GM19023 (cell line): ENCODE measurements around the gene HOXB1.
"Not testable (repeated sequence)": the region's sequence is repeated elsewhere in the genome, so short reads cannot be mapped to it uniquely, and the experiment has no call there.

ENCODE experiments used
- ATAC-seq: cut with Tn5 transposase; IDR thresholded peaks from one replicate; pipeline ENCODE4 v1.9.1; 2021; ENCODE audit warnings: mild to moderate bottlenecking, moderate library complexity; ENCODE audit not compliant: unreplicated experiment

The HOXB1 gene

DNA sequence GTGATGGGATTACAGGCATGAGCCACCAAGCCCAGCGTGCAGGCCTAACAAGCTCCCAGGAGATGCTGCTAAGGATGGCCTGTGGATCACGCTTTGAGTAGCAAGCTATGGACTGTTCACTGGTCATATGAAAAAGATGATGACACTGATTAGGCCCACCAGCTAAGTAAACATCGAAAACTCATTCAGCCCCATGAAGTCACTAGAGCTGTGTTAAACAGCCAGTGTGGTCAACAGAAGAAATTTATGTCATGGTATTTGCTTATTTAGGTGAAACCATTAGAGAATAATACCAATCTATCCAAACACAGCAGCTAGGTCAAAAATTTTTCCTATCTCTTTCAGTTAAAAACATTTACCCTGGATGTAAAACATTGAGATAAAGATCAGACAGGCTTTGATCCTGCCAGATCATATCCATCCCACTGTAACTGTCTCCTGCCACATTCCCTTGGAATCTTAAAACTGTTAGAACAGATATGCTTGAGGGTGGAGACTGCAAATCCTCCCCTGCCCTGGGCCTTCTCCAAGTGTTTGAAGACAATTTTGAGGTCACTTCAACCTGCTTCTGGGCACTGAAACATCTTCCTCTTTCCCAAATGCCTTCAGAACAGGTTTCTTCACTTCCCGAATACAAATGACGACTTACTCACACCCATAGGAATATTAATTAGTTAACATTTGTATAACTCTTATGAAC is 30.9 kb downstream of the HOXB1 start:
- no peak for ATAC-seq

DNA sequence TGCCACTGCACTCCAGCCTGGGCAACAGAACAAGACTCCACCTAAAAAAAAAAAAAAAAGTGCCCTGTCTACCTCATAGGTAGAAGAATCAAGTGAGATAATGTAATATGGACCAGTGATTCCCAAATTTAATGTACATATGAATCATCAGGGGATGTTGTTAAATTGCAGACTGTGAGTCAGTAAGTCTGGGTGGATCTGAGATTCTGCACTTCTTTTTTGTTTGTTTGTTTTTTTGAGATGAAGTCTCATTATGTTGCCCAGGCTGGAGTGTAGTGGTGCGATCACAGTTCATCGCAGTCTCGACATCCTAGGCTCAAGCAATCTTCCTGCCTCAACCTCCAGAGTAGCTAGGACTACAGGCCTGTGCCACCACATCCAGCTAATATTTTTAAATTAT is 31.6 kb downstream of the HOXB1 start:
- no peak for ATAC-seq

DNA sequence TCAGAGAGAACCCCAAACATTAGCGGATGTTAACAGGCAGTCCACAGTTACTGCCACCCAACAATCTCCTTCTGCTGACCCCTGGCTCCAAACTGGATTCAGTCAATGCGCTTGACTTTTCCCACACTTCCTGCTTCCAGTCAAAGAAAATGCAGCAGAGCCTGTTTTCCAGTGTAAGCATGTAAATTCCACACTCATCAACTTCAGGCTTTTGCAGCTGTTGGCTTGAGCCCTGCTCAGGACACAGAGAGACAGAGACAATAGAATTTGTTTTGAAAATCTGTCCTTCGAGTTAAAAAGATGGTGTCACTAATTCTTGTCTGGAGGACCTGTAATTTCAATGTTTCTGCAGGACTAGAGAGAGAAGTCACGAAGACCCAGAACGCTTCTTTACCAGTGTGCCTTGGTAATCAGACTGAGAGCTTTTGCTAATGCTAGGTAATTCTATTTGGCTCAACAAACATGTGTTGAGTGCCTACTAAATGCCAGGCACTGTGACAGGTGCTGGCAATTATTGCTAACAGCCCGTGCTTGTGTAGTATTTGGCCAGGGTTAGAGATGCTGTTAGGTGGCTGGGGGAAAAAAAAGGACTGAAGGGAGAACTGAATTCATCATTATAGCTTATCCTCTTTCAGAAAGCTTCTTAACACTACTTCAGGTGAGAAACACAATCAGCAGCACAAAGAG is 32.5 kb downstream of the HOXB1 start:
- no peak for ATAC-seq

DNA sequence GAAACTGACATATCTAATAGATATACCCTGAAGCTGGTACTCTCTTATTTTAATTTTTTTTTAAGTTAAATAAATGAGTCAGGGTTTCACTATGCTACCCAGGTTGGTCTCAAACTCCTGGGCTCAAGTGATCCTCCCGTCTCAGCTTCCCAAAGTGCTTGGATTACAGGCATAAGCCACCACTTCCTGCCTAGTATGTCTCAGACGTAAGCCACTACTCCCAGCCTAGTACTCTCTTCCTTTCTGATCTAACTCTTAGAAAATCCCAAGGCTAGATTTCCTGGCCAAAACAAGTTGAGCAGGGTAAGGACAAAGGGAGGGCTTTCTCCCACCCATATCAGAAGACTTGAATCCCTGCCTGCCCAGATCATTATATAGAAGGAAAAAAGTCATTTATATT is 33.7 kb downstream of the HOXB1 start:
- ATAC-seq, result no peak

DNA sequence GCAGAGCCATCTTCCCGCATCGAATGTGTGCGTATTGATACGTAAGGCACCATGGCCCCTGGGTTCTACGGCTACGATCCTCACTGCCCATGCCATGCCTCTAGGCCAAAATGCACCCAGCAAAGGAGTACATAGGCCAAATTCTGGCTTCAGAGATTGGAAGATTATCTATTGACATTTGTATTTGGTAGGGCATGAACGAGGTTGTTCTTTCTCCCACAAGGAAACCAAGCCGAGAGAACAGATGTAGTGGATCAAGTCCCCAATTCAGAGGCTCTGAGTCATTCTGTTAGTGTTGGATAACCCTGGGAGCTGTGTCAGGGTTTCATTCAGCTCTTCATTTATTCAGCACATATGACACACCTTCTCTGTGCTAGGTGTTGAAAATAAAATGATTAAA is 36.5 kb downstream of the HOXB1 start:
- no peak for ATAC-seq

DNA sequence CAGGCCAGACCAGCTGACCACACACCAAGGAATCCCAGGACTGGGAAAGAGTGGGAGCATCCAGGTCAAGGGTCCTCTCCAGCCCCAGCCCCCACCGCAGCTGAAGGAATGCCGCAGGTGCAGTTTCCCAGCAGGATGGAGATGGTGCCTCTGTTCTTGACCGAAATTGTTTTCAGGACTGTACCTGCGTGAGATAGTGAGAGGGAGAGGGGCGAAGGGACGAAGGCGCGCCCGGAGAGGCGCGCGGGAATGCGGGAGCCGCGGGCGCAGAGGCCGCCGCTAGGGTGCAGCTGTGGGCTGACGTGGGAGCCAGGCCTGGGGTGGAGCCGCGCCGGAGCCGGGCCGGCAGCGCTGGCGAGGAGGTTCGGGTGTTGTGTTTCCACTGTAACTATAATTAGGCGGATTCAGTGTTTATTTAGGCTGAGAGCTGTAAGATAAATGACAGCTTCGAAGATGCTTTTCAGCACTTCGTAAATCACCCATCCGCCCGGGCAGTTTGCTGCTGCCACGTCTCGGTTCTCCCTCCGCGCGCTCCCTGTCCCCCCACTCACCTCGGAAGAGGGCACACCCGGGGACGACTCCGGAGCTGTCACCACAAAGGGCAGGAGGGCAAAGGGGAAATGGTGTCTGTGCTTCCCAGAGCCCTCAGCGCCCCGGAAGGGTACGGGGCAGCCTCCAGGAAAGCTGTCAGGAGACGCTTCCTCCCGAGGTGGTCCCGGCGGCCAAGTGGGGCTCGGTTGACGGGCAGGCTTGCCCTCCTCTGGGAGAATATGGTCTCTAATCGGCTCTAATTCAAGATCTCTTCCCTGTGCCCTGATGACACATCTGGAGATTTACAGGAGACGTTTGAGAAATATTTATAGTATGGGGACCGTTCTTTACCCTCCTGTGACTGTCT is 38.2 kb downstream of the HOXB1 start:
- ATAC-seq, result no peak

DNA sequence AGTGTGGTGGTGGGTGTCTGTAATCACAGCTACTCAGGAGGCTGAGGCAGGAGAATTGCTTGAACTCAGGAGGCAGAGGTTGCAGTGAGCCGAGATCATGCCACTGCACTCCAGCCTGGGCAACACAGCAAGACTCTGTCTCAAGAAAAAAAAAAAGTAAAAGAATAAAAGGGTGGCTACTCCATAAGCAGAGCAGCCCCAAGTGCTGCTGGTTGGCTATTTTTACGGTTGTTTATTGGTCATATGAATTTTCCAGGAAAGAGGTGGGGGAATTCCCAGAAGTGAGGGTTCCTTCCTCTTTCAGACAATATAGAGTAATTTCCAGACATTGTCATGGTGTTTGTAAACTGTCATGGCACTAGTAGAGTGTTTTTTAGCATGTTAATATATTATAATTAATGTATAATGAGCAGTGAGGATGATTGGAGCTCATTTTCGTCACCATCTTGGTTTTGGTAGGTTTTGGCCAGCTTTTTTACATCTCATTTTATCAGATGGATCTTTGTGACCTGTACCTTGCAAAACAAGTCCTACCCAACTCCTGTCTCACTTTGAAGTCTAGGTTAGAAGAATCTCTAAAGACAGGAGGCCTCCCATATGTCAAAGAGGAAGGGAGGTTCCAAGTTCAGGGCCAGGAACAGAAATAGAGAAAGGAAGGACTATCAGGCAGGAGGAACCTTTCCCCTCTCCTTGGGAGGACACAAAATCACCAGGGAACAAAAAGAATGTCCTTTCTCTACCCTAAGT is 39.1 kb downstream of the HOXB1 start:
- no peak for ATAC-seq

DNA sequence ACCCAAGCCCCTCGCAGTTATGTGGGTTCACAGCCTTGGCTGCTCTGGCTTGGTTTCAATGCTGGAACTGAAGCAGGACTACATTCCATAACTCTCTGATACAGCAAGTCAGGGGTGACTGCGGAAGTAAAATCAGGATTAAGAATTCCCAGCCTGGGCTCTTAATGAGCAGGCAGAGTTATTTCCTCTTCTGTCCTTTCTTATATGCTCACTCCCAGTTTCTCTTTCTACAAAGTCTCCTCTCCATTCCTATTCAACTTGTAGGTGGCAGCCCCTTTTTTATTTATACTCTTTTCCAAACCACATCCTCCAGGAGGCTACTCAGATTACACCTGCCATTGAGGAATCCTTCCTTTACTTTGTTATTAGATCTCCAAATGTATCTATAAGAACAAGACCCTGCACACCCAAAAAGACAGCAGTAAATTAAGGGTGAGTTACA is 40.3 kb downstream of the HOXB1 start:
- no peak for ATAC-seq

DNA sequence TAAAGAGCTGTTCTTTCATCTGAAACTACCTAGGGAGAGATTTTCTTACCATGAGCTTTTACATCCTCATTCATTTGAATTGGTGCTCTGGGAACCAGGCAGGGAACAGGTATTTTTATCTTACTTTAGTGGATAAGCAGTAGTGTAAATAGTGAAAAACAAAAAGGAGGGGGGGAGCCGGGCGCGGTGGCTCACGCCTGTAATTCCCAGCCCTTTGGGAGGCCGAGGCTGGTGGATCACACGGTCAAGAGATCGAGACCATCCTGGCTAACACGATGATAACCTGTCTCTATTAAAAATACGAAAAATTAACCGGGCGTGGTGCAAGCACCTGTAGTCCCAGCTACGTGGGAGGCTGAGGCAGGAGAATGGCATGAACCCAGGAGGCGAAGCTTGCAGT is 41.0 kb downstream of the HOXB1 start:
- ATAC-seq, result no peak

DNA sequence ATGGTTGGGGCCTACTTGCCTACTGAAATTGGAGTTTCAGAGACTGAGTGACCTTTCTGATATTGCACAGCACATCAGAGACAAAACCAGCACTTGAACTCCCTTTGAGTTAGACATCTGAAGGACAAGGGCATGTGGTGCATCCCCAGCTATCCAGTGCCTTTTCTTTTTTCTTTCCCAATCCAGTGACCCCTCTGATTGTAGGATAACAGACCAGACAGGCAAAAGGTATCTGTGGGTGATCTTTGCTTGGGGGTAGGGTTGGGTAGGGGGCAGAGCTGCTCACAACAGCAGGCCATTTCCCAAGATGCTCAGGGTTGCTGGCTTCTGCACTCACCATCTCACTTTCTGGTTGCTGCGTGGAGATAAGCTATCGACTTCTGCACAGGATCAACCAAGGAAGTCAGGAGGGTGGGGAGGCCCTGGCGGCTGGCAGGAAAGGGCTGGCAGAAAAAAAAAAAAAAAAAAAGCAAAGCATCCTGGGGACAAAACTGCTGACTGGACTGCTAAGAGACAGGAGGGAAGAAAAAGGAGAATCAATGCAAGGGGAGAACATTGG is 42.2 kb downstream of the HOXB1 start:
- ATAC-seq, result no peak

DNA sequence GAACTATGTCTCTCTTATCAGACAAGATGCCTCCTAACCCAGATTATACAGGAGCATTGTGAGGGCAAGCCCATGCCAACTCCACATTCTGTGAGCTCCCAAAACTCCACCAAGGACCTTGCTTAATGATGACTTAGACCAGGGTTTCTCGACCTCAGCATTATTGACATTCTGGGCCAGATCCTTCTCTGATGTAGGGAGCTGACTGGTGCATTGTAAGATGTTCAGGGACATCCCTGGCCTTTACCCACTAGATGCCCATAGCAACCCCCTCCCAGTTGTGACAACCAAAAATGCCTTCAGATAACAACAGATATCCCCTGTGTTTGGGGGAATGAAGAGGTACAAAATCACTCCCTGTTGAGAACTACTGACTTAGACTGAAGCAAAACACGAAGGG is 43.6 kb downstream of the HOXB1 start:
- no peak for ATAC-seq

DNA sequence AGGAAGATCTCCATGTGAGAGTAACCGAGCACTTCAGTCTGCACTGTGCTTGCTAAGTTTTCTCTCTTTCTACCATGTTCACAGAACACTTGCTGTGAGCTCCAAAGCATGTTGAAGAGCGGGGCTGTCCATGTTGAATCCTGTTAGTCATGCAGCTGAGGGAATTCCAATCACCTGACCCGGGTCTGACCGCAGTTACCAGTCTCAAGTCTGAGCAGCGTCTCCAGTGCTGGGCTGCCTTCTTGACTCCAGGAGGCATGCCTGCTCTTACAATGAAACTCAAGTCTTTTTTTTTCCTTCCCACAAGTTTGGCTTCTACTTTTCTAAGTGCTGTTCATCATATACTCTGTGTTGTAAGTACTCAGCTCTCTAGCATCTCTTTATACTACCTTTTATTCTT is 44.3 kb downstream of the HOXB1 start:
- ATAC-seq, result no peak

DNA sequence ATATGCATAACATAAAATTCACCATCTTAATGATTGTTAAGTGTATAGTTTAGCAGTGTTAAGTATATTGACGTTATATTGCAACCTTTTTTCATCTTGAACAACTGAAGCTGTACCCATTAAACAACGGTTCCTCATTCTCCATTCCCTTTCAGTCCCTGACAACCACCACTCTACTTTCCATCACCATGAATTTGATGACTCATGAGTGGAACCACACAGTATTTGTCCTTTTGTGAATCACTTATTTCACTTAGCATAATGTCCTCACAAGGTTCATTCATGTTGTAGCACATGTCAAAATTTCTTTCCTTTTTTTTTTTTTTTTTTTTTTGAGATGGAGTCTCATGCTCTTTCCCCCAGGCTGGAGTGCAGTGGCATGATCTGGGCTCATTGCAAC is 46.0 kb downstream of the HOXB1 start:
- no peak for ATAC-seq

DNA sequence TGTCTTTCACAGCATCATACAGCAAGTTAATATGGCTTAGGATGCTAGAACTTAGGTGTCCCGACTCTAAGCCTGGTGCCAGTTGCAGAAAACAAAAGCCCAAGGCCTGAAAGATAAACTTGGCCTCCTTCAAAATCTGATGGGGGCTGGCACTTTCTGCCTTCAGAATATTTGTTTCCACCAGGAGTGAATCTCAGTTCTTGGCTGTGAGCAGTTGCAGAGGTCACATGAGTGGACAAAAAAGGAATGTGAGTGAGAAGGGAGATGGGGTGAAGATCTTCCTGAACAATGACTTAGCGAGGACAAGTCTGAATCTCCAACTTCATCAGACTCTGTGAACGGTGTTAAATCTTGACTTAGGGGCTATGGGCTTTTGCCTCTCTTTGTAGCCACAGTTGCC is 46.6 kb downstream of the HOXB1 start:
- no peak for ATAC-seq

DNA sequence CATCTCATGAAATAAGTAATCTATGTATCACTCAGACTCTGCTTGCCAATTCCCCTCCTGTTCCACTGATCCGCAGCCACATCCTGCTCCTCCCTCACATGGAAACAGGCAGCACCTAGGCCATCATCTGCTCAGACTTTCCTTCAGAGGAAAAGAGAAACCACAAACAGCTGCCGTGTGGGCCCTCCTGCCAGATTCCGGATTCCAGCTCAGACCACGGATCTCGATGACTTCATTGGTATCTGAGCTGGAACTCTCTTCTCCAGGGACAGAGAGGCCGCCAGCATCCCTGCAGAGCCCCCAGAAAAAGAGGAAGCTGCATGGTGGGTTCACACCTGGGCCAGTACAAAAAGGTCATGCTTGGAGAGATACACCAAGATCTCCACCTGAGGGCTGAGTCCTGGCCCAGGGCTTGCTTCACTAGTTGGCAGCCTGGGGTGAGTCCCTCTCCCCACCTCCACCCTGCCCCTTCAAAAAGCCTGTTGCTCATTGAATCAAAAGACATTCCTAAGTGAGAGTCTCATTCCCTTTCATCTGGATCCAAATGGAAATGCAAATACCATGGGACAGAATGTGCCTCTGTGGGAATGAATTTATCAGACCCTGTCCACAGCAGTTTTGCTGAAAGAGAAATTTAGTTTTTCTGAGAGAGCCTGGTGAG is 47.2 kb downstream of the HOXB1 start:
- ATAC-seq, result no peak

DNA sequence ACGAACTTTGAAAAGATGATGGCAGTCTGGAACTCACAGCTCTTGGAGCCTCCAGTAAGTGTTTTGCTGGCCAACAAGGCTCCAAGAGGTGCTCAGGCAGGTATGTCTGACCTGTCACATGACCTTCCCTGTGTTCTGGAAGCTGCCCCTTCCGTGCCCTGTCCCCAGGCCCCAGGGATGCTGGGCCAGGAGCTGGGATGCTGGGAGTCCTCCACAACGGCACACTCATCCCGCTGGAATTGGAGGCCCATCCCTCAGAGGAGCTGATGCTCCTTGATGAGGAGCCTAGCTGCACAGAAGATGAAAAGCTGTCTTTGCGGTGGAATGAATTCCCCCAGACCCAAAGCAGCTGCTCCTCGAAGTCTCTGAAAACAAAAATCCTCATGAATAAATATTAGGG is 47.8 kb downstream of the HOXB1 start:
- ATAC-seq, result no peak

DNA sequence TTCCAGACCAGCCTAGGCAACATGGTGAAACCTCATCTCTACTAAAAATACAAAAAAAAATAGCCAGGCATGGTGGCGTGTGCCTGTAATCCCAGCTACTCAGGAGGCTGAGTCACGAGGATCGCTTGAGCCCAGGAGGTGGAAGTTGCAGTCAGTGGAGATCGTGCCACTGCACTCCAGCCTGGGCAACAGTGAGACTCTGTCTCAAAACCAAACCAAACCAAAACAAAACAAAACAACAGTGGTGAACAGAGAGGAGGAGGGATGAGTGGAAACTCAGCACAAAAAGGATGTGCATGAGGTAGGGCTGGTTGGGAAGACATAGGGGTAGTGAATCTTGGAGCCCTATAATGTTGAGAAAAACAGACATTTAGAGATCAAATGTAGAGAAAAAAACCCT is 48.5 kb downstream of the HOXB1 start:
- not testable (repeated sequence) for ATAC-seq

DNA sequence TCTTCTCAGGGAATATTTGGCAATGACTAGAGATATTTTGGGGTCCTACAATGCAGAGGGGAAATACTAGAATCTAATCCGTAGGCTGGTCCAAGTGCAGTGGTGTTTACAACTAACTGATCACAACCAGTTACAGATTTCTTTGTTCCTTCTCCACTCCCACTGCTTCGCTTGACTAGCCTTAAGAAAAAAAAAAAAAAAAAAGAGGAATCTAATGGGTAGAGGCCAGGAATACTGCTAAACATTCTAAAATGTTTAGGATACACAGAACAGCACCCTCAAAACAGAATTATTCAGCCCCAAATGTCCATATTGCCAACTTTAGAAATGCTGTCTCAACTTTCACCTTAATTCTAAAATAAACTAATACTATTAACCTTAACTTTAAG is 51.8 kb downstream of the HOXB1 start:
- no peak for ATAC-seq
